Measurements from ENCODE around the gene GPALPP1.
"Not testable (repeated sequence)": the region's sequence is repeated elsewhere in the genome, so short reads cannot be mapped to it uniquely, and the experiment has no call there.

GPALPP1 gene

DNA sequence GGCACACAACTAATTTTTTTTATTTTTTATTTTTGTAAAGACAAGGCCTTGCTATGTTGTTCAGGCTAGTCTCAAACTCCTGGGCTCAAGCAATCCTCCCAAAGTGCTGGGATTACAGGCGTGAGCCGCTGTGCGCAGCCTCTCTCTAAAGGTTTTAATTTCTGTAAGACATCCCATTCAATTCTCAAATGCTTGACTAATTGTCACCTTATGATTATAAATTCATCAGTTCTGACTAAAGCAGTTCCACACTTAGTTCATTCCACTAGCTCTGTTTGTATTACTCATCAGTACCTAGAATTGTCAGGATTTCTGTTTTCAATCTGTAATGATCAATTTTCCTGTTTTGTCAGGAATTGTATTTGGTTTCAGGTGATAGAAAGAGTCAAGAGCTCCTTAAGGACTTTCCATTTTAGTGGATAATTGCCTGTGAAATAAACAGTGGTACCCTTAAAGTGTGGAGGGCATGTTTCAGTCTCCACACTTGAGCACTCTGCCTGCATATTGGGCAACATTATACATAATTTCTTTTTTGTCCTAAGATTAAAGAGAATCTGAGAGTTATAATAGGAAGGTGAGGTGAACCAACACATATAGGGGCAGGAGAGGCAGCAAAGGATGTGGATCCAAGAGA lies 27.6 kb downstream of the GPALPP1 start:
- TF ChIP-seq, protein P1, sequence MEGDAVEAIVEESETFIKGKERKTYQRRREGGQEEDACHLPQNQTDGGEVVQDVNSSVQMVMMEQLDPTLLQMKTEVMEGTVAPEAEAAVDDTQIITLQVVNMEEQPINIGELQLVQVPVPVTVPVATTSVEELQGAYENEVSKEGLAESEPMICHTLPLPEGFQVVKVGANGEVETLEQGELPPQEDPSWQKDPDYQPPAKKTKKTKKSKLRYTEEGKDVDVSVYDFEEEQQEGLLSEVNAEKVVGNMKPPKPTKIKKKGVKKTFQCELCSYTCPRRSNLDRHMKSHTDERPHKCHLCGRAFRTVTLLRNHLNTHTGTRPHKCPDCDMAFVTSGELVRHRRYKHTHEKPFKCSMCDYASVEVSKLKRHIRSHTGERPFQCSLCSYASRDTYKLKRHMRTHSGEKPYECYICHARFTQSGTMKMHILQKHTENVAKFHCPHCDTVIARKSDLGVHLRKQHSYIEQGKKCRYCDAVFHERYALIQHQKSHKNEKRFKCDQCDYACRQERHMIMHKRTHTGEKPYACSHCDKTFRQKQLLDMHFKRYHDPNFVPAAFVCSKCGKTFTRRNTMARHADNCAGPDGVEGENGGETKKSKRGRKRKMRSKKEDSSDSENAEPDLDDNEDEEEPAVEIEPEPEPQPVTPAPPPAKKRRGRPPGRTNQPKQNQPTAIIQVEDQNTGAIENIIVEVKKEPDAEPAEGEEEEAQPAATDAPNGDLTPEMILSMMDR (IDR thresholded peaks at IDR 0.05; ENCODE audit: low read depth, low read length, poor library complexity, severe bottlenecking): no peak
- TF ChIP-seq EZH2phosphoT487 (IDR thresholded peaks at IDR 0.05; ENCODE audit: borderline replicate concordance, low read length): no peak
- Histone ChIP-seq H3K9me3 (ENCODE audit: control insufficient read depth, insufficient read depth, low read length) (no peaks in the 10 kb centered on the region), H3K4me3 (ENCODE audit: low read length) (no peak overlapping the region), H3K27ac (ENCODE audit: low read depth, low read length) (no peak overlapping the region), H3K4me2 (ENCODE audit: low read length) (no peak overlapping the region), H3K79me2 (ENCODE audit: control insufficient read depth, low read length) (no peaks in the 10 kb centered on the region), H3K36me3 (ENCODE audit: control insufficient read depth, low read length) (peaks cover 37% of the 10 kb centered on the region), H3F3A (ENCODE audit: control insufficient read depth, insufficient read depth) (0 out of 2 replicates have a peak, but pooled peaks cover 3% of the 10 kb centered on the region), H4K20me1 (ENCODE audit: control insufficient read depth, insufficient read depth, low read depth, low read length) (no peaks in the 10 kb centered on the region), H3K9me2 (replicated peaks; ENCODE audit: control insufficient read depth, low read length) (no peaks in the 10 kb centered on the region), H3K4me1 (ENCODE audit: control insufficient read depth, low read length) (no peaks in the 10 kb centered on the region), H3K27me3 (ENCODE audit: control insufficient read depth, low read length) (no peaks in the 10 kb centered on the region)

DNA sequence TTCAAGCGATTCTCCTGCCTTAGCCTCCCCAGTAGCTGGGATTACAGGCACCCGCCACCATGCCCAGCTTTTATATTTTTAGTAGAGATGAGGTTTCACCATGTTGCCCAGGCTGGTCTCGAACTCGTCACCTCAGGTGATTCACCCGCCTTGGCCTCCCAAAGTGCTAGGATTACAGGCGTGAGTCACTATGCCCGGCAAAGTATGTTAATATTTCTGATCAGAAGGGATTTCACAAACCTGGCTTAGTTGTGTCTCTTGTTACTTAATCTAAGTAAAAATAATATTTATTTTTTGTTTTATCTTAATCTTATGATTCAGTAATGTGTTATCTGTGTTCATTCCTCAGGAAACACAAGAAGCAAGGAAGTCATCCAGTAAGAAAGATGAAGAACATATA lies 30.6 kb downstream of the GPALPP1 start:
- H3K27me3 ChIP-seq (ENCODE audit: control insufficient read depth, low read length); H3K4me1 ChIP-seq (ENCODE audit: control insufficient read depth, low read length); H3K4me2 ChIP-seq (ENCODE audit: low read length); H3K9me3 ChIP-seq (ENCODE audit: control insufficient read depth, insufficient read depth, low read length); H3K4me3 ChIP-seq (ENCODE audit: low read length); H3K27ac ChIP-seq (ENCODE audit: low read depth, low read length); H3F3A ChIP-seq (ENCODE audit: control insufficient read depth, insufficient read depth); H3K79me2 ChIP-seq (ENCODE audit: control insufficient read depth, low read length); H4K20me1 ChIP-seq (ENCODE audit: control insufficient read depth, insufficient read depth, low read depth, low read length); H3K9me2 ChIP-seq (replicated peaks; ENCODE audit: control insufficient read depth, low read length): not testable (repeated sequence)
- H3K36me3 ChIP-seq (ENCODE audit: control insufficient read depth, low read length): peaks cover 42% of the 10 kb centered on the region

DNA sequence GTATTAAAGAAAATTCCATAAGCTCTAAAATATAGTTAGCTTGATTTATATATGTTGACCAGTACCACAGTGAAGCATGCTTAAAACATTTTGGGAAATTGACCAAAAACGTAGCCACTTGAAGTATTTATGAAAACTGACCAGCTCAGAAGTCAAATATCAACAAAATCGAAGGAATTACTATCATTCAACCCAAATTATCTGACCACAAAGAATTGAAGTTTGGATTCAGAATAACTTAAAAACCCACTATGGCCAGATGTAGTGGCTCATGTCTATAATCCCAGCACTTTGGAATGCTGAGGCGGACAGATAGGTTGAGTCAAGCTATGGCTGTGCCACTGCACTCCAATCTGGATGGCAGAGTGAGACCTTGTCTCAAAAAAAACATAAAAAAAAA lies 31.9 kb downstream of the GPALPP1 start:
- H3K9me2 ChIP-seq (replicated peaks; ENCODE audit: control insufficient read depth, low read length): no peaks in the 10 kb centered on the region
- no peak overlapping the region for H3K27ac ChIP-seq (ENCODE audit: low read depth, low read length)
- 0 out of 2 replicates have a peak, but pooled peaks cover 3% of the 10 kb centered on the region for H3F3A ChIP-seq (ENCODE audit: control insufficient read depth, insufficient read depth)
- no peaks in the 10 kb centered on the region for H4K20me1 ChIP-seq (ENCODE audit: control insufficient read depth, insufficient read depth, low read depth, low read length)
- no peaks in the 10 kb centered on the region for H3K79me2 ChIP-seq (ENCODE audit: control insufficient read depth, low read length)
- H3K36me3 ChIP-seq (ENCODE audit: control insufficient read depth, low read length): peaks cover 38% of the 10 kb centered on the region
- no peak overlapping the region for H3K4me3 ChIP-seq (ENCODE audit: low read length)
- H3K4me2 ChIP-seq (ENCODE audit: low read length): no peak overlapping the region
- no peaks in the 10 kb centered on the region for H3K9me3 ChIP-seq (ENCODE audit: control insufficient read depth, insufficient read depth, low read length)
- TF ChIP-seq, protein P1 (IDR thresholded peaks at IDR 0.05; ENCODE audit: low read depth, low read length, poor library complexity, severe bottlenecking): no peak
- no peak for TF ChIP-seq EZH2phosphoT487 (IDR thresholded peaks at IDR 0.05; ENCODE audit: borderline replicate concordance, low read length)
- no peaks in the 10 kb centered on the region for H3K4me1 ChIP-seq (ENCODE audit: control insufficient read depth, low read length)
- no peaks in the 10 kb centered on the region for H3K27me3 ChIP-seq (ENCODE audit: control insufficient read depth, low read length)

DNA sequence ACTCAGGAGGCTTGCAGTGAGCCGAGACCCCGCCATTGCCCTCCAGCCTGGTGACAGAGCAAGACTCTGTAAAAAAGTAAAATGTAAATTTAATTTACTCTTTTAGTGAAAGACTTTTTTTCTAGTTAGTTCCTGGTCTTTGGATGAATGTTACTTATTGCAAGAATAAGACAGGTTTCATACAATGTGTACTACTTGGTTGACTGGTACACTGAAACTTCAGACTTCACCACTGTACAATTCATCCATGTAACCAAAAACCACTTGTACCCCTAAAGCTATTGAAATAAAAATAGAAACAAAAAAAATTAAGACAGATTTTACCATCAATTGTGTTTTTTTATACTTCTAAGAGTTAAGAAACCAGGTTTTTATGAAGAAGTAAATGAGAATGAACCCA lies 35.5 kb downstream of the GPALPP1 start:
- no peak overlapping the region for H3K27ac ChIP-seq (ENCODE audit: low read depth, low read length)
- TF ChIP-seq, protein P1 (IDR thresholded peaks at IDR 0.05; ENCODE audit: low read depth, low read length, poor library complexity, severe bottlenecking): no peak
- no peak for TF ChIP-seq EZH2phosphoT487 (IDR thresholded peaks at IDR 0.05; ENCODE audit: borderline replicate concordance, low read length)
- no peak overlapping the region for H3K4me3 ChIP-seq (ENCODE audit: low read length)
- H3K4me1 ChIP-seq (ENCODE audit: control insufficient read depth, low read length): no peaks in the 10 kb centered on the region
- H3K9me2 ChIP-seq (replicated peaks; ENCODE audit: control insufficient read depth, low read length): no peaks in the 10 kb centered on the region
- no peaks in the 10 kb centered on the region for H3K79me2 ChIP-seq (ENCODE audit: control insufficient read depth, low read length)
- H3F3A ChIP-seq (ENCODE audit: control insufficient read depth, insufficient read depth): 0 out of 2 replicates have a peak, but pooled peaks cover 3% of the 10 kb centered on the region
- H4K20me1 ChIP-seq (ENCODE audit: control insufficient read depth, insufficient read depth, low read depth, low read length): no peaks in the 10 kb centered on the region
- H3K4me2 ChIP-seq (ENCODE audit: low read length): no peak overlapping the region
- H3K36me3 ChIP-seq (ENCODE audit: control insufficient read depth, low read length): peaks cover 41% of the 10 kb centered on the region
- no peaks in the 10 kb centered on the region for H3K9me3 ChIP-seq (ENCODE audit: control insufficient read depth, insufficient read depth, low read length)
- H3K27me3 ChIP-seq (ENCODE audit: control insufficient read depth, low read length): no peaks in the 10 kb centered on the region

Measured in DOHH2 (cell line).